Neural cell (in vitro differentiated cells): ENCODE data around the gene NOM1. TPM values are rescaled to one million over a fixed set of nuclear protein-coding genes. Genes with fewer than 3 reads are reported as not detected.

Experiments
- H2AFZ ChIP-seq: fragments of 200-600, 300-800 bp; sonication (generic), shearing (Covaris generic); 2 replicates; pipeline ENCODE4 v1.6.0; 2014; ENCODE audit warnings: low read depth, mild to moderate bottlenecking, antibody characterized with exemption, low read length, moderate library complexity
- H3F3A ChIP-seq: fragments of 200-600 bp; shearing (Covaris generic); 2 replicates; pipeline ENCODE4 v1.6.1; 2016; ENCODE audit warnings: mild to moderate bottlenecking, moderate library complexity, mixed read lengths, antibody characterized with exemption, low read length; ENCODE audit not compliant: insufficient read depth, poor library complexity, severe bottlenecking
- H3K27ac ChIP-seq: fragments of 200-600, 300-800 bp; sonication (generic), shearing (Covaris generic); 2 replicates; pipeline ENCODE4 v1.5.1; 2014; ENCODE audit warnings: mild to moderate bottlenecking, low read length, moderate library complexity
- H3K27me3 ChIP-seq: fragments of 300-800, 200-600 bp; sonication (generic), shearing (Covaris generic); 2 replicates; pipeline ENCODE4 v1.6.0; 2014; ENCODE audit warnings: mild to moderate bottlenecking, low read depth, low read length, moderate library complexity; ENCODE audit not compliant: insufficient read depth
- H3K36me3 ChIP-seq: fragments of 300-800, 200-600 bp; sonication (generic), shearing (Covaris generic); 2 replicates; pipeline ENCODE4 v1.5.1; 2014; ENCODE audit warnings: mild to moderate bottlenecking, antibody characterized with exemption, low read length, moderate library complexity; ENCODE audit not compliant: insufficient read depth
- H3K4me2 ChIP-seq: fragments of 300-800, 200-600 bp; sonication (generic), shearing (Covaris generic); 2 replicates; pipeline ENCODE4 v1.6.0; 2014; ENCODE audit warnings: mild to moderate bottlenecking, low read length
- H3K4me3 ChIP-seq: fragments of 300-800, 200-600 bp; sonication (generic), shearing (Covaris generic); 2 replicates; pipeline ENCODE4 v1.5.1; 2014; ENCODE audit warnings: mild to moderate bottlenecking, low read length, moderate library complexity
- H3K79me2 ChIP-seq: fragments of 200-600 bp; shearing (Covaris generic); replicated peaks from 2 replicates; pipeline ENCODE4 v1.6.0; 2014; ENCODE audit warnings: mild to moderate bottlenecking, low read length, moderate library complexity; ENCODE audit not compliant: insufficient read depth
- H3K9ac ChIP-seq: fragments of 300-800, 200-600 bp; sonication (generic), shearing (Covaris generic); 2 replicates; pipeline ENCODE4 v1.6.1; 2016; ENCODE audit warnings: mild to moderate bottlenecking, low read length, mixed read lengths
- H3K9me2 ChIP-seq: fragments of 200-600 bp; shearing (Covaris generic); 2 replicates; pipeline ENCODE4 v1.6.1; 2016; ENCODE audit warnings: mild to moderate bottlenecking, low read length, mixed read lengths; ENCODE audit not compliant: insufficient read depth
- H3K9me3 ChIP-seq: fragments of 200-600, 300-800 bp; sonication (generic), shearing (Covaris generic); 2 replicates; pipeline ENCODE4 v1.6.1; 2016; ENCODE audit warnings: mild to moderate bottlenecking, mixed run types, low read length, moderate library complexity, mixed read lengths
- H4K20me1 ChIP-seq: fragments of 200-600 bp; shearing (Covaris generic); 2 replicates; pipeline ENCODE4 v1.6.1; 2016; ENCODE audit warnings: mild to moderate bottlenecking, mixed run types; ENCODE audit not compliant: insufficient read depth
- EP300 ChIP-seq: fragments of 450-650 bp; conservative IDR thresholded peaks from 2 replicates; pipeline ENCODE4 v1.6.1; 2014; ENCODE audit warnings: antibody characterized with exemption, mild to moderate bottlenecking, moderate library complexity; ENCODE audit not compliant: poor library complexity, severe bottlenecking
- EZH2 ChIP-seq: fragments of 200-600, 300-800 bp; shearing (Covaris generic), sonication (generic); IDR thresholded peaks from 2 replicates; pipeline ENCODE4 v1.6.1; 2014; ENCODE audit warnings: antibody characterized with exemption, low read length, borderline replicate concordance, mild to moderate bottlenecking; ENCODE audit not compliant: insufficient read depth, poor library complexity, severe bottlenecking
- MXI1 ChIP-seq: fragments of 450-650 bp; conservative IDR thresholded peaks from 2 replicates; pipeline ENCODE4 v1.6.1; 2014; ENCODE audit warnings: antibody characterized with exemption, mild to moderate bottlenecking; ENCODE audit not compliant: poor library complexity, severe bottlenecking
- POLR2AphosphoS5 ChIP-seq: IDR thresholded peaks from 2 replicates; pipeline ENCODE4 v1.6.1; 2012
- RAD21 ChIP-seq: fragments of 450-650 bp; conservative IDR thresholded peaks from 2 replicates; pipeline ENCODE4 v1.6.1; 2014; ENCODE audit warnings: antibody characterized with exemption, mild to moderate bottlenecking, moderate library complexity
- SMC3 ChIP-seq: fragments of 450-650 bp; conservative IDR thresholded peaks from 2 replicates; pipeline ENCODE4 v1.6.1; 2014; ENCODE audit warnings: antibody characterized with exemption, mild to moderate bottlenecking, moderate library complexity; ENCODE audit not compliant: poor library complexity
- TAF1 ChIP-seq: IDR thresholded peaks from 2 replicates; pipeline ENCODE4 v1.6.1; 2012; ENCODE audit warnings: low read depth
- polyA plus RNA-seq: library from polyadenylated mRNA; depleted of rRNA; stranded (reverse); fragments of >200 nt; gene quantifications from 2 replicates; pipeline ENCODE4 v1.2.3, GENCODE V29; 2014
- TF ChIP-seq, protein P1 (sequence below): IDR thresholded peaks from 2 replicates; pipeline ENCODE4 v1.6.1; 2012; ENCODE audit warnings: borderline replicate concordance
- TF ChIP-seq, protein P2 (sequence below): fragments of 450-650 bp; IDR thresholded peaks from 2 replicates; pipeline ENCODE4 v1.5.1; 2014; ENCODE audit warnings: antibody characterized with exemption, mild to moderate bottlenecking, moderate library complexity; ENCODE audit not compliant: poor library complexity, severe bottlenecking

The NOM1 gene
- polyA plus RNA-seq, 1 donor from 2014 or later: 22.5 TPM

GRCh38 chr7:157003756-157004520, 54.4 kb downstream of the NOM1 start:
- H3K79me2 ChIP-seq: no peaks in the 10 kb centered on the region
- H3F3A ChIP-seq: no peaks in the 10 kb centered on the region
- H3K36me3 ChIP-seq: no peaks in the 10 kb centered on the region
- no peak overlapping the region for H3K4me2 ChIP-seq
- H4K20me1 ChIP-seq: no peaks in the 10 kb centered on the region
- no peaks in the 10 kb centered on the region for H3K9me2 ChIP-seq
- TF ChIP-seq EZH2: peak; percentile 35
- no peak for TF ChIP-seq TAF1
- peak; percentile 60 for TF ChIP-seq POLR2AphosphoS5
- TF ChIP-seq MXI1: peak; percentile 41
- TF ChIP-seq, protein P1, sequence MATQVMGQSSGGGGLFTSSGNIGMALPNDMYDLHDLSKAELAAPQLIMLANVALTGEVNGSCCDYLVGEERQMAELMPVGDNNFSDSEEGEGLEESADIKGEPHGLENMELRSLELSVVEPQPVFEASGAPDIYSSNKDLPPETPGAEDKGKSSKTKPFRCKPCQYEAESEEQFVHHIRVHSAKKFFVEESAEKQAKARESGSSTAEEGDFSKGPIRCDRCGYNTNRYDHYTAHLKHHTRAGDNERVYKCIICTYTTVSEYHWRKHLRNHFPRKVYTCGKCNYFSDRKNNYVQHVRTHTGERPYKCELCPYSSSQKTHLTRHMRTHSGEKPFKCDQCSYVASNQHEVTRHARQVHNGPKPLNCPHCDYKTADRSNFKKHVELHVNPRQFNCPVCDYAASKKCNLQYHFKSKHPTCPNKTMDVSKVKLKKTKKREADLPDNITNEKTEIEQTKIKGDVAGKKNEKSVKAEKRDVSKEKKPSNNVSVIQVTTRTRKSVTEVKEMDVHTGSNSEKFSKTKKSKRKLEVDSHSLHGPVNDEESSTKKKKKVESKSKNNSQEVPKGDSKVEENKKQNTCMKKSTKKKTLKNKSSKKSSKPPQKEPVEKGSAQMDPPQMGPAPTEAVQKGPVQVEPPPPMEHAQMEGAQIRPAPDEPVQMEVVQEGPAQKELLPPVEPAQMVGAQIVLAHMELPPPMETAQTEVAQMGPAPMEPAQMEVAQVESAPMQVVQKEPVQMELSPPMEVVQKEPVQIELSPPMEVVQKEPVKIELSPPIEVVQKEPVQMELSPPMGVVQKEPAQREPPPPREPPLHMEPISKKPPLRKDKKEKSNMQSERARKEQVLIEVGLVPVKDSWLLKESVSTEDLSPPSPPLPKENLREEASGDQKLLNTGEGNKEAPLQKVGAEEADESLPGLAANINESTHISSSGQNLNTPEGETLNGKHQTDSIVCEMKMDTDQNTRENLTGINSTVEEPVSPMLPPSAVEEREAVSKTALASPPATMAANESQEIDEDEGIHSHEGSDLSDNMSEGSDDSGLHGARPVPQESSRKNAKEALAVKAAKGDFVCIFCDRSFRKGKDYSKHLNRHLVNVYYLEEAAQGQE: no peak
- H3K9me3 ChIP-seq: no peaks in the 10 kb centered on the region
- H3K9ac ChIP-seq: no peak overlapping the region
- peaks cover 97% of the 10 kb centered on the region for H3K27me3 ChIP-seq
- H3K27ac ChIP-seq: no peak overlapping the region
- peak overlapping the region; percentile 48 for H3K4me3 ChIP-seq
- no peak overlapping the region for H2AFZ ChIP-seq

GRCh38 chr7:157004521-157005455, 55.3 kb downstream of the NOM1 start:
- Histone ChIP-seq H3K4me3 (no peak overlapping the region), H4K20me1 (no peaks in the 10 kb centered on the region), H3K79me2 (no peaks in the 10 kb centered on the region), H3K4me2 (no peak overlapping the region), H3K9me3 (no peaks in the 10 kb centered on the region), H3K27ac (no peak overlapping the region), H3F3A (no peaks in the 10 kb centered on the region), H2AFZ (no peak overlapping the region), H3K27me3 (peaks cover 96% of the 10 kb centered on the region), H3K36me3 (no peaks in the 10 kb centered on the region), H3K9me2 (no peaks in the 10 kb centered on the region), H3K9ac (no peak overlapping the region)
- TF ChIP-seq RAD21 (no peak), EP300 (no peak), TAF1 (no peak), SMC3 (no peak)
- TF ChIP-seq, protein P2, sequence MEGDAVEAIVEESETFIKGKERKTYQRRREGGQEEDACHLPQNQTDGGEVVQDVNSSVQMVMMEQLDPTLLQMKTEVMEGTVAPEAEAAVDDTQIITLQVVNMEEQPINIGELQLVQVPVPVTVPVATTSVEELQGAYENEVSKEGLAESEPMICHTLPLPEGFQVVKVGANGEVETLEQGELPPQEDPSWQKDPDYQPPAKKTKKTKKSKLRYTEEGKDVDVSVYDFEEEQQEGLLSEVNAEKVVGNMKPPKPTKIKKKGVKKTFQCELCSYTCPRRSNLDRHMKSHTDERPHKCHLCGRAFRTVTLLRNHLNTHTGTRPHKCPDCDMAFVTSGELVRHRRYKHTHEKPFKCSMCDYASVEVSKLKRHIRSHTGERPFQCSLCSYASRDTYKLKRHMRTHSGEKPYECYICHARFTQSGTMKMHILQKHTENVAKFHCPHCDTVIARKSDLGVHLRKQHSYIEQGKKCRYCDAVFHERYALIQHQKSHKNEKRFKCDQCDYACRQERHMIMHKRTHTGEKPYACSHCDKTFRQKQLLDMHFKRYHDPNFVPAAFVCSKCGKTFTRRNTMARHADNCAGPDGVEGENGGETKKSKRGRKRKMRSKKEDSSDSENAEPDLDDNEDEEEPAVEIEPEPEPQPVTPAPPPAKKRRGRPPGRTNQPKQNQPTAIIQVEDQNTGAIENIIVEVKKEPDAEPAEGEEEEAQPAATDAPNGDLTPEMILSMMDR: no peak
- TF ChIP-seq, protein P1: no peak
